Natural killer cell (primary cell): ENCODE data around the gene CHCHD3. TPM values are rescaled to one million over a fixed set of nuclear protein-coding genes. Genes with fewer than 3 reads are reported as not detected.

ENCODE experiments used
- ATAC-seq, 3 donors: fragments of 150-1000 bp in 2 of 3; fragments of 200-7000 bp in 1 of 3; cut with Tn5 transposase; 1 replicate in 1 of 3; 2 replicates in 2 of 3; pipeline ENCODE4 v1.10.0; 2021; ENCODE audit warnings: mild to moderate bottlenecking in 2 of 3, moderate library complexity in 2 of 3
- DNase-seq, 2 donors: peaks; one replicate each; pipeline versions ENCODE4 v3.0.0 to v3.0.0-alpha.2; 2013 to 2021; ENCODE audit warnings: mixed read lengths in 1 of 2
- H3K27ac ChIP-seq: one replicate; pipeline ENCODE4 v1.5.1; 2013; ENCODE audit warnings: mild to moderate bottlenecking, low read length
- H3K27me3 ChIP-seq: one replicate; pipeline ENCODE4 v1.6.1; 2013; ENCODE audit warnings: low read length; ENCODE audit not compliant: control insufficient read depth, insufficient read depth
- H3K36me3 ChIP-seq: one replicate; pipeline ENCODE4 v1.6.1; 2013; ENCODE audit warnings: low read length; ENCODE audit not compliant: control insufficient read depth, insufficient read depth
- H3K4me1 ChIP-seq: one replicate; pipeline ENCODE4 v1.6.1; 2013; ENCODE audit warnings: low read length; ENCODE audit not compliant: control insufficient read depth, insufficient read depth
- H3K4me3 ChIP-seq: one replicate; pipeline ENCODE4 v1.5.1; 2013; ENCODE audit warnings: low read length
- H3K9me3 ChIP-seq: one replicate; pipeline ENCODE4 v1.6.1; 2013; ENCODE audit warnings: low read length; ENCODE audit not compliant: control insufficient read depth, insufficient read depth
- H3K27ac Mint-ChIP-seq, 2 donors: one replicate each; pipeline ENCODE4 v1.8.0; 2022; ENCODE audit warnings: mild to moderate bottlenecking in 2 of 2, mixed read lengths in 2 of 2, moderate library complexity in 1 of 2
- H3K27me3 Mint-ChIP-seq, 2 donors: one replicate each; pipeline ENCODE4 v1.8.0; 2022; ENCODE audit warnings: low read depth in 2 of 2, mixed read lengths in 2 of 2
- H3K36me3 Mint-ChIP-seq: one replicate; pipeline ENCODE4 v1.8.0; 2022; ENCODE audit warnings: mixed read lengths
- H3K4me1 Mint-ChIP-seq, 2 donors: one replicate each; pipeline ENCODE4 v1.8.0; 2022; ENCODE audit warnings: mixed read lengths in 2 of 2
- H3K4me3 Mint-ChIP-seq: one replicate; pipeline ENCODE4 v1.8.0; 2022; ENCODE audit warnings: mild to moderate bottlenecking, moderate library complexity, mixed read lengths
- H3K9me3 Mint-ChIP-seq, 2 donors: one replicate each; pipeline ENCODE4 v1.8.0; 2022; ENCODE audit warnings: mixed read lengths in 2 of 2
- CTCF ChIP-seq: fragments of 200-600 bp; IDR thresholded peaks from one replicate; pipeline ENCODE4 v1.8.0; 2022; ENCODE audit warnings: antibody characterized with exemption
- WGBS: methylation state at CpG from one replicate; pipeline ENCODE4 v1.1.7; 2013; ENCODE audit warnings: missing lambda C conversion rate; ENCODE audit not compliant: insufficient coverage; 5-methylcytosine and 5-hydroxymethylcytosine counted together
- intact Hi-C: fragments of 100-400 bp; cut with micrococcal nuclease; formaldehyde crosslinking; loops from one replicate; pipeline ENCODE4 v1.14.2; 2022
- total RNA-seq, 4 donors: library from RNA; stranded (reverse); fragments of 120-200 nt in 1 of 4; gene quantifications; one replicate each; pipeline versions ENCODE4 v1.2.3 to v1.2.4, GENCODE V29; 2013 to 2022

Gene CHCHD3
- total RNA-seq, 3 donors from 2014 or later (not counting 1 experiment from before 2014, with no cell fraction given): 35.2 to 41.0 (median 35.9) TPM

GRCh38 chr7:132768099-132768498, 313.8 kb downstream of the CHCHD3 start:
- H3K9me3 ChIP-seq: peaks cover 2% of the 10 kb centered on the region
- H3K36me3 Mint-ChIP-seq: peaks cover 9% of the 10 kb centered on the region
- no peak overlapping the region for H3K4me3 ChIP-seq
- H3K27me3 ChIP-seq: no peaks in the 10 kb centered on the region
- no peak for DNase-seq
- peaks cover 0 to 4% of the 10 kb centered on the region in 2 donors for H3K27me3 Mint-ChIP-seq
- H3K4me1 Mint-ChIP-seq: no peaks in the 10 kb centered on the region
- no peaks in the 10 kb centered on the region for H3K4me1 ChIP-seq
- TF ChIP-seq CTCF: no peak
- no peak for ATAC-seq
- WGBS: 92% methylated on average over 3 of the region's 3 CpGs
- no peak overlapping the region for H3K27ac ChIP-seq
- intact Hi-C loops: no loop called here
- no peak overlapping the region for H3K27ac Mint-ChIP-seq
- H3K9me3 Mint-ChIP-seq: peaks cover 4 to 6% of the 10 kb centered on the region in 2 donors
- H3K36me3 ChIP-seq: no peaks in the 10 kb centered on the region
- no peak overlapping the region for H3K4me3 Mint-ChIP-seq

GRCh38 chr7:132767378-132767777, 314.5 kb downstream of the CHCHD3 start:
- peaks cover 4 to 6% of the 10 kb centered on the region in 2 donors for H3K9me3 Mint-ChIP-seq
- peaks cover 0 to 4% of the 10 kb centered on the region in 2 donors for H3K27me3 Mint-ChIP-seq
- TF ChIP-seq CTCF: no peak
- Histone ChIP-seq H3K4me1 (no peaks in the 10 kb centered on the region), H3K9me3 (peaks cover 2% of the 10 kb centered on the region), H3K4me3 (no peak overlapping the region), H3K27me3 (no peaks in the 10 kb centered on the region), H3K27ac (no peak overlapping the region), H3K36me3 (no peaks in the 10 kb centered on the region)
- intact Hi-C loops: no loop called here
- no peak overlapping the region for H3K4me3 Mint-ChIP-seq
- H3K27ac Mint-ChIP-seq: no peak overlapping the region
- WGBS: 90% methylated on average over 5 of the region's 5 CpGs
- no peaks in the 10 kb centered on the region for H3K4me1 Mint-ChIP-seq
- DNase-seq: no peak
- no peak for ATAC-seq
- H3K36me3 Mint-ChIP-seq: peaks cover 9% of the 10 kb centered on the region

- TF ChIP-seq CTCF: no peak
- H3K27ac Mint-ChIP-seq: no peak overlapping the region
- H3K27me3 ChIP-seq: no peaks in the 10 kb centered on the region
- no peaks in the 10 kb centered on the region for H3K4me1 Mint-ChIP-seq
- DNase-seq (no peak), ATAC-seq (no peak)
- peaks cover 0 to 4% of the 10 kb centered on the region in 2 donors for H3K27me3 Mint-ChIP-seq
- peaks cover 2% of the 10 kb centered on the region for H3K9me3 ChIP-seq
- H3K36me3 ChIP-seq: no peaks in the 10 kb centered on the region
- no peak overlapping the region for H3K4me3 ChIP-seq
- H3K27ac ChIP-seq: no peak overlapping the region
- 52% methylated on average over 1 of the region's 1 CpG for WGBS
- intact Hi-C loops: no loop called here
- H3K9me3 Mint-ChIP-seq: peaks cover 4 to 6% of the 10 kb centered on the region in 2 donors
- no peaks in the 10 kb centered on the region for H3K4me1 ChIP-seq
- no peak overlapping the region for H3K4me3 Mint-ChIP-seq
- H3K36me3 Mint-ChIP-seq: peaks cover 9% of the 10 kb centered on the region
Observed at GRCh38 chr7:132766660-132767059, 315.2 kb downstream of the CHCHD3 start.

GRCh38 chr7:132765861-132766260, 316.0 kb downstream of the CHCHD3 start:
- H3K9me3 ChIP-seq: peaks cover 2% of the 10 kb centered on the region
- no peaks in the 10 kb centered on the region for H3K27me3 ChIP-seq
- H3K4me3 ChIP-seq: no peak overlapping the region
- Mint-ChIP-seq H3K27ac (no peak overlapping the region), H3K9me3 (peaks cover 4 to 6% of the 10 kb centered on the region in 2 donors), H3K36me3 (peaks cover 9% of the 10 kb centered on the region), H3K4me1 (no peaks in the 10 kb centered on the region), H3K4me3 (no peak overlapping the region), H3K27me3 (peaks cover 0 to 4% of the 10 kb centered on the region in 2 donors)
- ATAC-seq: no peak
- no peaks in the 10 kb centered on the region for H3K36me3 ChIP-seq
- no peak for TF ChIP-seq CTCF
- no peak for DNase-seq
- intact Hi-C loops: no loop called here
- 92% methylated on average over 11 of the region's 11 CpGs for WGBS
- H3K4me1 ChIP-seq: no peaks in the 10 kb centered on the region
- H3K27ac ChIP-seq: no peak overlapping the region
